Measurements from ENCODE around the gene TCEAL4. TPM values are rescaled to one million over a fixed set of nuclear protein-coding genes. Genes with fewer than 3 reads are reported as not detected.

TCEAL4 gene
- polyA plus RNA-seq, 1 experiment, result 43.9 TPM

DNA sequence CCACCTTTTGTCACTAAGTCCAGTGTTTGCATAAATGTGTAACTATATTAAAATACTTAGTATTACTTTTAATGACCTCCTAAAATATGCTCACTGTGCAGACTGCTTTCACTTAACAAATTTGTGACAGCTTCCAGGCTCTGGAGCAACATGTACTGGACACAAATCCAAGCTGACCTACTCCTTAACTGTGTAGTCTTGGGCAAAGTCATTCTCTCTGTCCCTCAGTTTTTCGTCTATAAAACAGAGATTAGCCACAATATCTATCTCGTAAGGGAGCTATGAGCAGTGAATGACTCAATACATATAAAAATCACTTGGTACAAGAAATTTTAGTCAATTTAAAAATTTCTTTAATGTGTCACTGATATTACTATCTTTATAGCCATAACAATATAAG is 45.6 kb upstream of the TCEAL4 start:
- H3K9me3 ChIP-seq (ENCODE audit: control insufficient read depth, insufficient read depth, low read length), result no peaks in the 10 kb centered on the region
- ChIA-PET POLR2A (no interaction called here), CTCF (interaction anchor here (1.2 kb wide), 1 partner anchor 90 kb away, joined by 6 read pairs; no protein-coding TSS in a partner anchor)
- H3K27ac ChIP-seq (ENCODE audit: low read depth, low read length), result no peak overlapping the region
- no peak overlapping the region for H3K4me3 ChIP-seq (ENCODE audit: low read depth, low read length)
- TF ChIP-seq, protein P1, sequence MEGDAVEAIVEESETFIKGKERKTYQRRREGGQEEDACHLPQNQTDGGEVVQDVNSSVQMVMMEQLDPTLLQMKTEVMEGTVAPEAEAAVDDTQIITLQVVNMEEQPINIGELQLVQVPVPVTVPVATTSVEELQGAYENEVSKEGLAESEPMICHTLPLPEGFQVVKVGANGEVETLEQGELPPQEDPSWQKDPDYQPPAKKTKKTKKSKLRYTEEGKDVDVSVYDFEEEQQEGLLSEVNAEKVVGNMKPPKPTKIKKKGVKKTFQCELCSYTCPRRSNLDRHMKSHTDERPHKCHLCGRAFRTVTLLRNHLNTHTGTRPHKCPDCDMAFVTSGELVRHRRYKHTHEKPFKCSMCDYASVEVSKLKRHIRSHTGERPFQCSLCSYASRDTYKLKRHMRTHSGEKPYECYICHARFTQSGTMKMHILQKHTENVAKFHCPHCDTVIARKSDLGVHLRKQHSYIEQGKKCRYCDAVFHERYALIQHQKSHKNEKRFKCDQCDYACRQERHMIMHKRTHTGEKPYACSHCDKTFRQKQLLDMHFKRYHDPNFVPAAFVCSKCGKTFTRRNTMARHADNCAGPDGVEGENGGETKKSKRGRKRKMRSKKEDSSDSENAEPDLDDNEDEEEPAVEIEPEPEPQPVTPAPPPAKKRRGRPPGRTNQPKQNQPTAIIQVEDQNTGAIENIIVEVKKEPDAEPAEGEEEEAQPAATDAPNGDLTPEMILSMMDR (IDR thresholded peaks at IDR 0.05; ENCODE audit: low read depth, low read length), result no peak
- no peaks in the 10 kb centered on the region for H3K27me3 ChIP-seq (ENCODE audit: control insufficient read depth, insufficient read depth, low read length)
- no peak for DNase-seq (ENCODE audit: low read depth, low spot score)

DNA sequence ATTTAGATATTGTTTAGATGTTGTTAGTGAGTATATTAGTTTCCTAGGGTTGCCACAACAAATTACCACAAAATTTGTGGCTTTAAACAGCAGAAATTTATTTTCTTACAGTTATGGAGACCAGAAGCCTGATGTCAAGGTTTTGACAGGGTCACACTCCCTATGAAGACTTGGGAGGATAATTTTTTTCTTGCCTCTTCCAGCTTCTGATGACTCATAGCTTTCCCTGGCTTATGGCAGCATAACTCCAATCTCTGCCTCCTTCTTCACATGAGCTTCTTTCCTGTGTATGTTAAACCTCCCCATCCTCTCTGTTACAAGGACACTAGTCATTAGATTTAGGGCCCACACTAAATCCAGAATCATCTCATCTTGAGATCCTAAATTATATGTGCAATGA is 45.2 kb upstream of the TCEAL4 start:
- DNase-seq (ENCODE audit: low read depth, low spot score), result no peak
- ChIA-PET CTCF (interaction anchor here (1.2 kb wide), 1 partner anchor 90 kb away, joined by 6 read pairs; no protein-coding TSS in a partner anchor), POLR2A (no interaction called here)
- Histone ChIP-seq H3K9me3 (ENCODE audit: control insufficient read depth, insufficient read depth, low read length) (no peaks in the 10 kb centered on the region), H3K4me3 (ENCODE audit: low read depth, low read length) (no peak overlapping the region), H3K27ac (ENCODE audit: low read depth, low read length) (no peak overlapping the region), H3K27me3 (ENCODE audit: control insufficient read depth, insufficient read depth, low read length) (no peaks in the 10 kb centered on the region)
- TF ChIP-seq, protein P1 (IDR thresholded peaks at IDR 0.05; ENCODE audit: low read depth, low read length), result no peak

DNA sequence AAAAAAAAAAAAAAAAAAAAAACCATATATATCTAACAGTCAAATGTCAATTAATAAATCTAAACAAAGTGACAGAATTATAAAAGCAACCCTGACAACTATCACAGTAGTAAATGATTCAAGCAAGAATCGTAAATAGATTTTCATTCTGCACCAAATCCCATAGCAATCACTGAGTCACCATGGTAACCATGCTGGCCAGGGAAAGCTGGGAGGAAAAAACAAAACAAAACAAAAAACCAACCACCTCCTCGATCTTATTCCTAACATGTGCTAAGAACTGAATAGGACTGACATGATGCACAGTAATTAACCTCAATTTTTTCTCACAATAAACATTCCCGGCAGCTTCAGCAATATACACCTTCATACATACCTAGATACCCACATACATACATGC is 35.4 kb upstream of the TCEAL4 start:
- ChIA-PET POLR2A (no interaction called here), CTCF (interaction anchor here (0.7 kb wide), 1 partner anchor 224 kb away, joined by 5 read pairs; no protein-coding TSS in a partner anchor)
- no peak overlapping the region for H3K4me3 ChIP-seq (ENCODE audit: low read depth, low read length)
- H3K27me3 ChIP-seq (ENCODE audit: control insufficient read depth, insufficient read depth, low read length), result no peaks in the 10 kb centered on the region
- no peaks in the 10 kb centered on the region for H3K9me3 ChIP-seq (ENCODE audit: control insufficient read depth, insufficient read depth, low read length)
- no peak for DNase-seq (ENCODE audit: low read depth, low spot score)
- no peak overlapping the region for H3K27ac ChIP-seq (ENCODE audit: low read depth, low read length)
- TF ChIP-seq, protein P1 (IDR thresholded peaks at IDR 0.05; ENCODE audit: low read depth, low read length), result no peak

DNA sequence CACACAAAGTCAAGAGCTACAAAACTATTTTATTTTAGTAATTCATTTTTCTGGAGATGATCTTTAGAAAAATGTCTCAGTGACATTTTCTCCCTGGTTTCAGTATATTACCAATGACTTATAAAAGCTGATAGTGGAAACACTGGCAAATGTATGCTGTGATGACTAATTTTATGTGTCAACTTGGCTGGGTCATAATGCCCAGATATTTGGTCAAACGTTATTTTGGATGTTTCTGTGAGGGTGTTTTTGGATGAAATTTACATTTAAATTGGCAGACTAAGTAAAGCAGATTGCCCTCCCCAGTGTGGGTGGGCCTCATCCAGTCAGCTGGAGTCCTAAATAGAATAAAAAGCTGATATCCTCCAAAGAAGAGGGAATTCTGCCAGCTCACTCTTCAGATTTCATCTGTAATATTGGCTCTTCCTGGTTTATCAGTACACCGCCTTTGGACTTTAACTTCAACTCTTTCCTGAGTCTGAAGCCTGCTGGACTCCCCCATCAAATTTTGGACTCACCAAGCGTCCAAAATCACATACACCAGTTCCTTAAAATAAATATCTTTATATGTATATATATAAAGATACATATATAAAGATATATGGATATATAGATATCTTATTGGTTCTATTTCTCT is 34.8 kb upstream of the TCEAL4 start:
- ChIA-PET POLR2A (no interaction called here), CTCF (interaction anchor here (0.7 kb wide), 1 partner anchor 224 kb away, joined by 5 read pairs; no protein-coding TSS in a partner anchor)
- no peak overlapping the region for H3K4me3 ChIP-seq (ENCODE audit: low read depth, low read length)
- H3K9me3 ChIP-seq (ENCODE audit: control insufficient read depth, insufficient read depth, low read length), result no peaks in the 10 kb centered on the region
- H3K27me3 ChIP-seq (ENCODE audit: control insufficient read depth, insufficient read depth, low read length), result no peaks in the 10 kb centered on the region
- TF ChIP-seq, protein P1 (IDR thresholded peaks at IDR 0.05; ENCODE audit: low read depth, low read length), result no peak
- no peak for DNase-seq (ENCODE audit: low read depth, low spot score)
- no peak overlapping the region for H3K27ac ChIP-seq (ENCODE audit: low read depth, low read length)

DNA sequence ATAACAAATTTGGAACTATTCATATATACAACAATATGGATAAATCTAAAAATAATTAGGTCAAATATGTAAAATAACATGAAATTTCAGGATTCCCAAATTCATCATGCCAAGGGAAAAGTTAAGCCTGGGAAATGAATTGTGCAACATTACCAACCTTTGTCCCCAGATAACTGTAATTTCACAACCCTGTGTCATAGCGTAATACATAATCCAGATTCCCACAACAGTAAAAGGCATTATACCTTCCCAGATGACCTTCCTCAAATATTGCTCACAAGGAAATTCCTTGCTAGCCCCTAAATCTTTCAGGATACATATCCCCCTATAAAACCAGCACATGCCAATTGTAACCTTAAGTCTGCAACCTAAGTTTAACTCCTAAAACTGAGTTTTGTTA is 33.1 kb upstream of the TCEAL4 start:
- ChIA-PET CTCF (interaction anchor here (1.0 kb wide), 1 partner anchor 78 kb away, joined by 3 read pairs; no protein-coding TSS in a partner anchor), POLR2A (no interaction called here)
- no peaks in the 10 kb centered on the region for H3K9me3 ChIP-seq (ENCODE audit: control insufficient read depth, insufficient read depth, low read length)
- TF ChIP-seq, protein P1 (IDR thresholded peaks at IDR 0.05; ENCODE audit: low read depth, low read length), result no peak
- no peak for DNase-seq (ENCODE audit: low read depth, low spot score)
- no peaks in the 10 kb centered on the region for H3K27me3 ChIP-seq (ENCODE audit: control insufficient read depth, insufficient read depth, low read length)
- H3K27ac ChIP-seq (ENCODE audit: low read depth, low read length), result no peak overlapping the region
- H3K4me3 ChIP-seq (ENCODE audit: low read depth, low read length), result no peak overlapping the region

Data from AG04450 (cell line).